Endothelial cell of umbilical vein (primary cell): ENCODE results near the gene UBC. TPM values are rescaled to one million over a fixed set of nuclear protein-coding genes. Genes with fewer than 3 reads are reported as not detected.
A peak's percentile ranks its signal among the peaks of the same experiment; 100 is the strongest.

Source experiments
- BruUV-seq: library from RNA; stranded (reverse); fragments of 400-500 nt; replicated peaks from 2 replicates; lab custom pipeline; 2021; lab: Mats Ljungman, UMichigan
- CTCF ChIA-PET: fragments of 300-600, 350-600 bp; sonication (Branson Sonifier 250); formaldehyde crosslinking; loops from one replicate; lab custom pipeline; 2021; ENCODE audit warnings: antibody characterized with exemption, inconsistent platforms; lab: Charles Lee
- POLR2A ChIA-PET: fragments of 300-600, 350-600 bp; sonication (Branson Sonifier 250); formaldehyde crosslinking; loops from one replicate; lab custom pipeline; 2021; ENCODE audit warnings: antibody characterized with exemption, inconsistent platforms; lab: Charles Lee
- DNase-seq: peaks from one replicate; pipeline ENCODE4 v3.0.0-alpha.2; 2011; ENCODE audit warnings: low read depth, low spot score
- FAIRE-seq: peaks from 2 replicates; lab custom pipeline; 2011; peaks lifted over from hg19 to GRCh38; lab: Jason Lieb, UNC
- H2AFZ ChIP-seq: 2 replicates; pipeline ENCODE4 v1.6.0; 2012; ENCODE audit warnings: low read depth, low read length, control low read depth, inconsistent platforms
- H3K27ac ChIP-seq: 2 replicates; pipeline ENCODE4 v1.5.1; 2011; ENCODE audit warnings: low read depth, mild to moderate bottlenecking, control low read depth, low read length, moderate library complexity; ENCODE audit not compliant: insufficient read depth
- H3K27me3 ChIP-seq, 2 experiments: 2 replicates each; pipeline versions ENCODE4 v1.6.0 to v1.6.1; 2011; ENCODE audit warnings: low read length in 2 of 2, mixed read lengths in 1 of 2; ENCODE audit not compliant: control insufficient read depth in 2 of 2, insufficient read depth in 2 of 2
- H3K36me3 ChIP-seq, 2 experiments: 2 replicates in 1 of 2; 3 replicates in 1 of 2; pipeline ENCODE4 v1.5.1; 2011; ENCODE audit warnings: low read length in 2 of 2, mild to moderate bottlenecking in 1 of 2, moderate library complexity in 1 of 2; ENCODE audit not compliant: control insufficient read depth in 2 of 2, insufficient read depth in 2 of 2; ENCODE audit errors: extremely low read depth in 1 of 2
- H3K4me1 ChIP-seq: 3 replicates; pipeline ENCODE4 v1.5.1; 2011; ENCODE audit warnings: mild to moderate bottlenecking, low read length; ENCODE audit not compliant: control insufficient read depth, insufficient read depth; ENCODE audit errors: extremely low read depth
- H3K4me2 ChIP-seq: 2 replicates; pipeline ENCODE4 v1.6.1; 2011; ENCODE audit warnings: low read length, control low read depth, mixed read lengths; ENCODE audit not compliant: insufficient read depth
- H3K4me3 ChIP-seq, 3 experiments: fragments of 200-600 bp in 1 of 3; sonication (generic), shearing (Covaris generic) in 1 of 3; replicated peaks in 1 of 3; 2 replicates each; pipeline ENCODE4 v1.5.1; 2011 to 2016; ENCODE audit warnings: control low read depth in 3 of 3, low read length in 3 of 3, mild to moderate bottlenecking in 2 of 3, inconsistent platforms in 1 of 3, low read depth in 1 of 3, moderate library complexity in 1 of 3; ENCODE audit not compliant: insufficient read depth in 1 of 3
- H3K79me2 ChIP-seq: 2 replicates; pipeline ENCODE4 v1.6.0; 2012; ENCODE audit warnings: low read length, inconsistent platforms; ENCODE audit not compliant: control insufficient read depth, insufficient read depth
- H3K9ac ChIP-seq: replicated peaks from 2 replicates; pipeline ENCODE3; 2011; ENCODE audit warnings: low read length, control low read depth; ENCODE audit not compliant: insufficient read depth; ENCODE audit errors: extremely low read depth
- H3K9me1 ChIP-seq: replicated peaks from 3 replicates; pipeline ENCODE4 v1.6.0; 2011; ENCODE audit warnings: mild to moderate bottlenecking, low read length; ENCODE audit not compliant: control insufficient read depth, insufficient read depth; ENCODE audit errors: extremely low read depth
- H3K9me3 ChIP-seq: replicated peaks from 2 replicates; pipeline ENCODE4 v1.5.1; 2012; ENCODE audit warnings: low read length, inconsistent platforms; ENCODE audit not compliant: control insufficient read depth, insufficient read depth
- H4K20me1 ChIP-seq: replicated peaks from 2 replicates; pipeline ENCODE3; 2011; ENCODE audit warnings: mild to moderate bottlenecking, low read length; ENCODE audit not compliant: control insufficient read depth, insufficient read depth; ENCODE audit errors: extremely low read depth
- CTCF ChIP-seq, 2 donors: IDR thresholded peaks; 1 replicate in 1 of 2; 2 replicates in 1 of 2; pipeline ENCODE4 v1.5.1; 2011; ENCODE audit warnings: low read length in 2 of 2, mild to moderate bottlenecking in 2 of 2, moderate library complexity in 2 of 2, control low read depth in 1 of 2, inconsistent platforms in 1 of 2, low read depth in 1 of 2; ENCODE audit not compliant: insufficient read depth in 1 of 2; ENCODE audit errors: extremely low read depth in 1 of 2
- EZH2 ChIP-seq: IDR thresholded peaks from 2 replicates; pipeline ENCODE4 v1.6.1; 2012; ENCODE audit warnings: borderline replicate concordance, low read depth, mild to moderate bottlenecking, moderate library complexity, low read length, inconsistent platforms; ENCODE audit not compliant: severe bottlenecking
- FOS ChIP-seq: IDR thresholded peaks from 2 replicates; pipeline ENCODE4 v1.6.1; 2011; ENCODE audit warnings: mild to moderate bottlenecking, low read length, moderate library complexity, borderline replicate concordance; ENCODE audit not compliant: insufficient read depth
- GATA2 ChIP-seq: IDR thresholded peaks from 2 replicates; pipeline ENCODE4 v1.7.0; 2011; ENCODE audit warnings: low read depth, mild to moderate bottlenecking, moderate library complexity, mixed read lengths, low read length; ENCODE audit not compliant: insufficient read length, insufficient read depth
- JUN ChIP-seq: IDR thresholded peaks from 2 replicates; pipeline ENCODE4 v1.6.1; 2011; ENCODE audit warnings: borderline replicate concordance, low read depth; ENCODE audit not compliant: insufficient read length, insufficient read depth
- MYC ChIP-seq: IDR thresholded peaks from one replicate; pipeline ENCODE4 v1.6.1; 2011; ENCODE audit warnings: mild to moderate bottlenecking, low read depth, low read length
- POLR2A ChIP-seq: IDR thresholded peaks from 2 replicates; pipeline ENCODE4 v1.6.1; 2012; ENCODE audit warnings: low read depth, mild to moderate bottlenecking, control low read depth, low read length
- POLR2AphosphoS5 ChIP-seq: IDR thresholded peaks from 2 replicates; pipeline ENCODE4 v1.6.1; 2012; ENCODE audit warnings: low read depth, mild to moderate bottlenecking, control low read depth, low read length, moderate library complexity; ENCODE audit not compliant: insufficient read depth
- dilution Hi-C: fragments of 300-500 bp; cut with MboI; formaldehyde crosslinking; loops from one replicate; pipeline ENCODE4 v1.15.0; 2019; ENCODE audit warnings: low sequenced_read_pairs; ENCODE audit not compliant: extremely low pct_ligation_motif_present
- intact Hi-C: fragments of 100-400 bp; cut with micrococcal nuclease; formaldehyde crosslinking; loops from one replicate; pipeline ENCODE4 v1.10.0; 2022
- polyA plus RNA-seq, 4 experiments: library from polyadenylated mRNA; depleted of rRNA in 3 of 4; stranded (reverse) in 3 of 4; unstranded in 1 of 4; fragments of >200 nt; gene quantifications; 2 replicates each; pipeline versions ENCODE4 v1.2.1 to v1.2.3, GENCODE V29; 2011 to 2012; ENCODE audit warnings: missing spikeins in 1 of 4
- total RNA-seq: library from RNA; stranded (reverse); gene quantifications from 2 replicates; pipeline ENCODE4 v1.2.3, GENCODE V29; 2021
- TF ChIP-seq, protein P1 (sequence below): IDR thresholded peaks from 2 replicates; pipeline ENCODE4 v1.6.1; 2011; ENCODE audit not compliant: insufficient read depth, insufficient read length

The UBC gene
- total and polyA plus RNA-seq, 2 donors (not counting 3 experiments of a cell fraction or from before 2014, with no cell fraction given) = 875 to 1,305 TPM

- peak; percentile 99 for FAIRE-seq
- Histone ChIP-seq H2AFZ (no peak overlapping the region), H3K4me1 (peaks cover 58% of the 10 kb centered on the region), H3K79me2 (peaks cover 25% of the 10 kb centered on the region), H3K27ac (peak overlapping the region; percentile 95), H3K9ac (peak overlapping the region; percentile 96), H3K9me3 (no peaks in the 10 kb centered on the region), H3K4me3 (peak overlapping the region; percentile 7 to 63 (median 21)), H3K9me1 (no peaks in the 10 kb centered on the region), H3K27me3 (no peaks in the 10 kb centered on the region), H3K4me2 (peak overlapping the region; percentile 92), H4K20me1 (peaks cover 2% of the 10 kb centered on the region), H3K36me3 (peaks cover 0 to 4% of the 10 kb centered on the region in 2 experiments)
- CTCF ChIA-PET = interaction anchor here (1.1 to 4.3 kb wide), 6 partner anchors 9 to 22 kb away, joined by 3 to 64 read pairs (median 5); no protein-coding TSS in a partner anchor
- POLR2A ChIA-PET = interaction anchor here (0.9 to 2.9 kb wide), 8 partner anchors 8 to 23 kb away, joined by 3 to 23 read pairs (median 8); no protein-coding TSS in a partner anchor
- peak; percentile 100 for DNase-seq
- no TSS peak for BruUV-seq
- dilution Hi-C loops (no loop called here), intact Hi-C loops (loop anchor here (1.0 to 2.0 kb wide), 3 partner anchors 11 to 536 kb away; no protein-coding TSS in a partner anchor)
- TF ChIP-seq FOS (peak; percentile 99), MYC (peak; percentile 63), EZH2 (no peak), CTCF (IDR thresholded peaks at IDR 0.05; ENCODE audit: extremely low read depth in 1 of 2, insufficient read depth in 1 of 2, low read depth in 1 of 2, low read length in 2 of 2) (no peak), JUN (peak; percentile 97), GATA2 (no peak), POLR2AphosphoS5 (peak; percentile 80), POLR2A (no peak)
- TF ChIP-seq, protein P1, sequence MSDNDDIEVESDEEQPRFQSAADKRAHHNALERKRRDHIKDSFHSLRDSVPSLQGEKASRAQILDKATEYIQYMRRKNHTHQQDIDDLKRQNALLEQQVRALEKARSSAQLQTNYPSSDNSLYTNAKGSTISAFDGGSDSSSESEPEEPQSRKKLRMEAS = peak; percentile 1
Observed at GRCh38 chr12:124917135-124917840, 2.8 kb upstream of the UBC start.
